MCF 10A (cell line): Measurements from ENCODE around the gene TBRG4. TPM values are rescaled to one million over a fixed set of nuclear protein-coding genes. Genes with fewer than 3 reads are reported as not detected.

ENCODE experiments used
- BruUV-seq: library from RNA; stranded (reverse); fragments of 400-500 nt; replicated peaks from 2 replicates; lab custom pipeline; 2021; lab: Mats Ljungman, UMichigan
- CTCF ChIA-PET: fragments of 300-600 bp; sonication (Branson Sonifier 250); formaldehyde crosslinking; extraction: SDS; loops from one replicate; lab custom pipeline; 2021; ENCODE audit warnings: antibody characterized with exemption, inconsistent platforms; lab: Yijun Ruan, JAX
- POLR2A ChIA-PET: fragments of 300-600, 350-650 bp; sonication (Branson Sonifier 250); formaldehyde crosslinking; extraction: SDS; loops from one replicate; lab custom pipeline; 2020; ENCODE audit warnings: antibody characterized with exemption, inconsistent platforms; lab: Yijun Ruan, JAX
- DNase-seq: peaks from one replicate; pipeline ENCODE4 v3.0.0-alpha.2; 2018; ENCODE audit not compliant: unreplicated experiment
- H3K27ac Mint-ChIP-seq: one replicate; pipeline ENCODE4 v1.8.0; 2022; ENCODE audit warnings: mild to moderate bottlenecking, low read depth, mixed read lengths; ENCODE audit not compliant: unreplicated experiment
- H3K27me3 Mint-ChIP-seq: one replicate; pipeline ENCODE4 v1.8.0; 2022; ENCODE audit warnings: mixed read lengths; ENCODE audit not compliant: insufficient read depth, unreplicated experiment
- H3K36me3 Mint-ChIP-seq: one replicate; pipeline ENCODE4 v1.8.0; 2022; ENCODE audit warnings: mild to moderate bottlenecking, moderate library complexity, mixed read lengths; ENCODE audit not compliant: insufficient read depth, unreplicated experiment
- H3K4me1 Mint-ChIP-seq: one replicate; pipeline ENCODE4 v1.8.0; 2022; ENCODE audit warnings: mixed read lengths; ENCODE audit not compliant: insufficient read depth, unreplicated experiment
- H3K4me3 Mint-ChIP-seq: one replicate; pipeline ENCODE4 v1.8.0; 2022; ENCODE audit warnings: mild to moderate bottlenecking, moderate library complexity, mixed read lengths; ENCODE audit not compliant: unreplicated experiment
- H3K9me3 Mint-ChIP-seq: one replicate; pipeline ENCODE4 v1.8.0; 2022; ENCODE audit warnings: mixed read lengths; ENCODE audit not compliant: unreplicated experiment
- CTCF ChIP-seq: fragments of 200-600 bp; IDR thresholded peaks from one replicate; pipeline ENCODE4 v1.8.0; 2022; ENCODE audit warnings: antibody characterized with exemption, mild to moderate bottlenecking; ENCODE audit not compliant: unreplicated experiment
- intact Hi-C: fragments of 100-400 bp; cut with micrococcal nuclease; formaldehyde crosslinking; loops from 2 replicates; pipeline ENCODE4 v1.14.1; 2022
- total RNA-seq: library from RNA; stranded (reverse); gene quantifications from 2 replicates; pipeline ENCODE4 v1.2.3, GENCODE V29; 2022

The TBRG4 gene
- total RNA-seq, 1 experiment from 2014 or later: 85.7 TPM

DNA sequence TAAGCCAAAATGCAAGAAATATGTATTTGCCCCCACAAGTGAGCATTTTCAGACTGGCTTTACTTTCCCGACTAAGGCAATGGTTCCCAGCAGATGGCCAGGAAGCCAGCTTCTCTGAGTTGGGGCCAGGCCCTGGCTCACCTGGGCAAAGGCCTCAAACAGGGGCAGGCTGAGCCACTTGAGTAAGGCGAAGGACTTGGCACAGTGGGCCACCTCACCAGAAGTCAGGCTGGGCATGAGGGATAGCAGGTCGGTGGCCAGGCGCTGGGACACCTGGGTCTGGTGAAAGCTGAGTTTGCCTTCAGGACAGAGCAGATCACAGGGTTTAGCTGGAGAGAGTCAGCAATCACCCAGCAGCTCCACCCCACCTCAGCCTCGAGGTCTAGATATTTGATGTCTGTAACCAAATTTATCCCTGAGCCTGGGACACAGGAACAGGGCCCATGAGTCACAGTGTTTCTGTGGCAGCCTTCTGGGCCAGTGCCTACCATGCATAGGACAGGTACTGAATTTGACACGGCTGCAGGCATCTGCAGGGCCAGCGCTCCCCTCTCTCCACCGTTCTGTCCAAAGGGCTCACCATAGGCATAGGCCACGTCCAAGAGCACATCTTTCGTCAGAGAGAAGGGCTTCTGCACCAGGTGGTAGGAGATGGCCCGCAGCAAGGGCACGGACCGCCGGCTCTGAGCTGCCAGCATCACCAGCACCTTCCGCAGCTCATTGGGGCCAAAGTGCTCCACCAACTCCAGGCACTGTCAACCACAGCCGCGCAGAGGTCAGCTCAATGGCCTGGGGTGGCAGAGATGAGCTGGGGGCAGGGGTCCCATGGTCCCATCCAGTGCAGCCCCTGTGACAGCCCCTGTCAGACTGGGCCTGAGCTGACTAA, 7.3 kb downstream of the TBRG4 start:
- DNase-seq: no peak
- no peak overlapping the region for H3K27ac Mint-ChIP-seq
- POLR2A ChIA-PET: interaction anchor here (0.6 to 0.7 kb wide), 2 partner anchors 277 to 343 kb away, joined by 3 to 4 read pairs; no protein-coding TSS in a partner anchor
- no peak for TF ChIP-seq CTCF
- intact Hi-C loops: no loop called here
- no peaks in the 10 kb centered on the region for H3K9me3 Mint-ChIP-seq
- CTCF ChIA-PET: interaction anchor here (1.1 to 1.6 kb wide), 5 partner anchors 8 to 247 kb away, joined by 3 to 5 read pairs (median 4); partner anchors contain the start of gene TBRG4
- H3K36me3 Mint-ChIP-seq: peaks cover 75% of the 10 kb centered on the region
- no TSS peak for BruUV-seq
- H3K4me3 Mint-ChIP-seq: no peak overlapping the region
- H3K27me3 Mint-ChIP-seq: no peaks in the 10 kb centered on the region
- H3K4me1 Mint-ChIP-seq: peaks cover 13% of the 10 kb centered on the region

GRCh38 chr7:45102785-45103712, 8.4 kb downstream of the TBRG4 start:
- intact Hi-C loops: no loop called here
- Mint-ChIP-seq H3K27me3 (no peaks in the 10 kb centered on the region), H3K36me3 (peaks cover 83% of the 10 kb centered on the region), H3K4me1 (peaks cover 5% of the 10 kb centered on the region), H3K4me3 (no peak overlapping the region), H3K9me3 (no peaks in the 10 kb centered on the region), H3K27ac (no peak overlapping the region)
- DNase-seq: no peak
- ChIA-PET CTCF (interaction anchor here (0.6 to 1.6 kb wide), 4 partner anchors 9 to 130 kb away, joined by 3 to 5 read pairs (median 4); partner anchors contain the start of gene TBRG4), POLR2A (no interaction called here)
- no TSS peak for BruUV-seq
- no peak for TF ChIP-seq CTCF

DNA sequence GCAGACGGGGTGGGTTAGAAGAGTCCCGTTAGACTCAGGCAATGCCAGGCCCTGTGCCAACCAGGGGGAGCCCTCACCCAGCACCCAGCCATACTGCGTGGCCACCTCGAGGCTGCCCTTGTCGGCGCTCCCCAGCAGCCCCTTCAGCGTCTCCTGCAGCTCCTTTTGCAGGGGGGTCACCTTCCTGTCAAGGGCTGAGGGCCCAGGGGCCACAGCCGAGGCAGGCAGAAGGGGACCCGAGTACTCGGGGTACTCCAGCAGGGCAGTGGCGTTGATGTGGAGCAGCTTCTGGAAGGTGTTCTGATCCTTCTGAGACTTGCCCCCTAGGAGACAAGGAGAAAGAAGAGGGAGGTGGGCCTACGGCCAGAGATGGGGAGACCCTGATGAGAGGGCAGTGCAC, 9.7 kb downstream of the TBRG4 start:
- Mint-ChIP-seq H3K4me3 (no peak overlapping the region), H3K27ac (no peak overlapping the region), H3K9me3 (no peaks in the 10 kb centered on the region), H3K36me3 (peaks cover 70% of the 10 kb centered on the region), H3K4me1 (no peaks in the 10 kb centered on the region), H3K27me3 (no peaks in the 10 kb centered on the region)
- no TSS peak for BruUV-seq
- no peak for DNase-seq
- intact Hi-C loops: no loop called here
- no peak for TF ChIP-seq CTCF
- CTCF ChIA-PET: no interaction called here
- POLR2A ChIA-PET: interaction anchor here (0.9 kb wide), 1 partner anchor 11 kb away, joined by 3 read pairs; no protein-coding TSS in a partner anchor
